HG03442 (cell line): ENCODE data around the gene PSAP.

Experiments used
- ATAC-seq: cut with Tn5 transposase; IDR thresholded peaks from one replicate; pipeline ENCODE4 v1.9.1; 2021; ENCODE audit warnings: mild to moderate bottlenecking, moderate library complexity; ENCODE audit not compliant: unreplicated experiment

The PSAP gene

GRCh38 chr10:71829171-71829570 lies 21.9 kb downstream of the PSAP start:
- no peak for ATAC-seq

- ATAC-seq: no peak
Observed at GRCh38 chr10:71828702-71829101, 22.3 kb downstream of the PSAP start.

DNA sequence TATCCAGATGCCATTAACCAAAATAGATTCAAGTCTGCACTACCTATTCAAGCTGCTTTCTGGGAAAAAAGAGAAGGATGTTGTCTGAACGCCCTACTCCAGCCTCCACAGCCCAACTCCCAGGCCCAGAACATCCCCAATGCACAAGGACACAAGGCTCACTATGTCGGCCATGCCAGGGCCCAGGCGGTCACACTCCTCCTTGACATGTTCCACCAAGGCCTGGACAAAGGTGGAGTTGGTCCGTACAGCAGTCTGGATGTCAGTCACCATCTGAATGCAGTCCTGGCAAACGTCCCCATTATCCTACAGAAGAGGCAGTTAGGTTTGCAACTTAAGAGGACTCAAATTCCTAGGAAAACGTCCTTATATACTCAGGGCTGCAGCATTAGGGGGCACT lies 23.2 kb downstream of the PSAP start:
- no peak for ATAC-seq

DNA sequence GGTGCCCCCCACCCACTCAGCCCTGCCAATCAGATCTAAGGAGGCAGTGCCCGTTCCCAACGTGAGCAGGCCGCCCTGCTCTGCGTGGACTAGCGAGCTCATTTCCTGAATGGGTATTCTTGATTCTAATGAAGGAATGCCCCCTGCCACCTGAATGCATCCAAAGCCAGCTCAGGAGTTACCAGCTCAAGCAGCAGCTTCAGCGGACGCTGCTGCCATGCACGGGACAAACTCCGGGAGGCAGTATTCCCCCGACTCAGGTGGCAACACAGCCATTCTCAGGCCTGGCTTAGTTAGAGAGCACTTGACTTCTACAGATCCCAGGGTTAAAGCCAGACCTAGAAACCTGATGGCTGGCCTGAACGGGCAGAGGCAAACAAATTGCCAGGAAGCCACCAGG lies 25.8 kb downstream of the PSAP start:
- no peak for ATAC-seq

- ATAC-seq: no peak
Observed at GRCh38 chr10:71824333-71824732, 26.7 kb downstream of the PSAP start.

- ATAC-seq: no peak
Observed at GRCh38 chr10:71823356-71823755, 27.7 kb downstream of the PSAP start.

DNA sequence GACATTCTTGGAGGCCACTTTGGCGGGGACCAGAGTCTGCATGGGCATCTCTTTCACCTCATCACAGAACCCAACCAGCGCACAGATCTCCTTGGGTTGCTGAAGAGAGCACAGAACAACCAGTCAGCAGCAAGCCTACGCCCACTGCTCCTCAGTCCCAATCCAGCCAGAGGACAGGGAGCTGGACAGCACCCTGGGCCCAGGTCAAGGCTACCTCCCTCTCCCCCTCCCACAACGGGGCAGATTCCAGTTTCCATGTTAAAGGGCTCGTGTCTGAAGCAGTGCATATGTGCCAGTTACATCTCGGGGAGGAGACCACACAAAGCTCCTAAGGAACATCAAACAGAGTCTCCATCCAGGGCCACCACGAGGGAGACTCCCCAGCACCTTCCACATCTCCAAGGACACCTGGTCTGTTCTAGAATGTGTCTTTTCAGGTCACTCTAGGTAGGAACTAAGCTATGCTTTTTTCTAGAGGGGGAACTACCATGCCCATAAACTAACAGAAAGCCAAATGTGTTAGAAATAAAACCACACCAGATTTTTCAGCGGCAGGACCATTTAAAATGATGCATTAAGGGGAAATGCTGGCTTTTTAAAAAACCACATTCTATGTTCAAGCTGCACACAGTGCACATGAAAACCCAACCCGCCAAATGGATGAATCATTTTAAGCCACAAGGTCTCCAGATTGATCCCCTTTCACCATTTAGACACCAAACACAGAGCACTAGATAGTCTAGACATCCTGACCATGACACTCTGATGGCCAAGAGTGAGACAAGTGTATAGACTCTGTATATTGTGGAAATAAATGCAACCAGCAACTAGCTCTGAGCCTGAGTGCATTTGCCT lies 28.9 kb downstream of the PSAP start:
- no peak for ATAC-seq

DNA sequence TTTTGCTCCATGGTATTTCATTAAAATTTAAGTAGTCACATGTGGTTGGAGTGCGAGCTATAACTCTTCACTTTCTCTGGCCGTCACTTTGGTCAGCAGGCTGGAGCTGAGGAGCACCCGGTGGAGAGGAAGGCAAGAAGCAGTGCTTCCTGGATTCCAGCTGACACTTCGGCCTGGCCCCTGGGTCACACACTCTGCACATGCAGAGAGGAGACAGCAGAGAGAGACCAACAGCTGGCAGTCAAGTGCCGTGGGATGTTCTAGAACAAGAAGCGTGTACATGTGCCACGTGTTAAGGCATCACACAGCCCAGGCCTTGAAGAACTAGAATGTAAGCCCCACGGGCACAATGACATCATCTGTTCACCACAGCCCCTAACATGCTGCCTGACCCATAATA lies 30.1 kb downstream of the PSAP start:
- no peak for ATAC-seq

DNA sequence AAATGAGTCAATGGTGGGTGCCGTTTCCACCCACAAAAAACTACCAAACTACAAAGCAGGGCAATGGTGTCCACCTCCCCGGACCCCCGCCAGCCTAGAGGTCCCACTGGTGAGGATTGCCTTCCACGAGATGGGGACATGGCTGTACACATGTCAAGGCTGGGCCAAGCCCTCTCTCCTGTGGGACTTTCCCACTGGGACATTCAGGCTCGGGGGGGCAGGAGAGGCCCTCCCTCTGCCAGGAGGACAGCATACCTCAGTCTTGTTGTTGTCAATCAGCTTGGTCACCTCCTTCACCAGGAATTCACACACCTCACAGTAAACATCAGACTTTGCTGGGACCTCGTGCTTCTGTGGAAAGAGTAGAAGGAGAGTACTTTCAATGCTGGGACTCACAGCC lies 31.1 kb downstream of the PSAP start:
- no peak for ATAC-seq

DNA sequence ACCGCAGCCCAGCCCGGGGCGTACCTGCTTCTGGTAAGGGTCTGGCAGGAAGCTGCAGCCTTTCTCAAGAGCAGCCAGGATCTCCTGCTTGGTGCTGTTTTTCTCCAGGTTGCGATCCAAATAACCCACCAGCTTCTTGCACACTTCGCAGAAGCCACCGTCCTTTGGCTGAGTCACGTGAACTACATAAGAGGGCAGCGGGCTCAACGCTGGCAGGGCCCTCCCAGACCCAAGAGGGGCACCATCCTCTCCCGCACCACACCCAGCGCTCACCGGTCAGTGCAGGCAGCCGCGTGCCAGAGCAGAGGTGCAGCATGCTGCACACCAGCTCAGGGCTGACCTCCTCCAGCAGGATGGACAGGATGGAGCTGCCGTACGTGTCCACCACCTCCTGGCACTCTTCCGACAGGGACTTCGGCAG lies 31.6 kb downstream of the PSAP start:
- ATAC-seq: no peak

DNA sequence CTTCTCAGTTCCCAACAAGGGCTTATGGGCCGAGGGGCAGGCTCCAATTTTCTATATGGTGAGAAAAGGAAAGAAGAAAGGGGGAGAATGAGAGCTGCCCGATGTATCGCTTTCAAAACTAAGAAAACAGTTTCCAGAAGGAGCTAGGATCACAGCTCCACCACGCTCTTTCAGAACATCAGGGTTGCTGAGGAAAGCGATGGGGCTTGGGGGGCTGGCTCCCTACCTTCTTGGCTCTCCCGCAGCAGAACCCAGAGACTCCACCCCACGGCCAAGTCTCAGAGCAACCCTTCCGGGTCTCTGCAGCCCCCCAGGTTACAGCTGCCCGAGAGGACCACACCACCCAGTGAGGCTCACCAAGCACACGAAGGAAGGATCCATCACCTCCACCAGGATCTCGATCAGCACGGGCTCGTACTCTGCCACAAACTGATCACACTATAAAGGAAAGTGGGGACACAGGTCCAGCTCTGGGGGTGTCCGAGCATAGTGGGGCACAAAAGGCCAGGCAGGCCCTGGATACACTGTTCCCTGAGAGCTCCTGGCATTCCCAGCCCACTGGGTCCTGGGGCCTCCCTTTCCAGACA lies 32.3 kb downstream of the PSAP start:
- no peak for ATAC-seq

DNA sequence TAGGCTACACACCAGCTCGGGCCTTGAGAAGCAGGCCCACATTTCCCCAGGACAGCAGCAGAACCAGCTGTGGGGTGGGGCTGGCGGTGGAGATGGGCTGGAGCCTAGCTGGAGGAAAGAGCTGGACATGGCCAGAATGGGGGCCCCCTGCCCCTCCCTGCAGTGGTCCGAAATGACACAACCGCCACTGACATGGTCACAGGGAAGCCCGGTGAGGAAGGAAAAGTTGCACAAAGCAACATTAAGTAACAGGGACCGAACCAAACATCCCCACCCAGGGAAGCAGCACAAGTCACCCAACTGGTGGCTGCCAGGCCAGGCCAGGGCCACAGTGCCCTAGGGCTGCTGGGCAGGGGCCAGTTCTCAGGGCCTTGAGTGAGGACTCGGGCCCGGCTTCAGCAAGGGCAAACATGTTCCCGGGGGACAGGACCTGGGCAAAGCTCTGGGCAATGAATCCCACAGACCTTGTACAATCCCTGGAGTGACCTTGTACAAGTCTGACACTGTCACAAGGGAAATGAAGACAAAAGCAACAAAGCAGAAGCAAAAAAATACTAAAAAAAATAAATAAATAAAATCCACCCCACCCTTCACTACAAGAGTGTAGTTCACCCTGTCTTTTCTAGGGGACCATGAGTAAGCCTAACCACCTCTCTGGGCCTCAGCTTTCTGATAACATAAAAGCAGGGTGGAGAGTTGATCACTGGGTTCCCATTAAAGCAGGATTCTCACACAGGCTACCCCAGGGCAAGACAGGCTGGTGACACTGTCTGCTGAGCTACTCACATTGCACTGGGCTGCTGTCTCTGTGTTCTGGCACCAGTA lies 33.0 kb downstream of the PSAP start:
- ATAC-seq: no peak

DNA sequence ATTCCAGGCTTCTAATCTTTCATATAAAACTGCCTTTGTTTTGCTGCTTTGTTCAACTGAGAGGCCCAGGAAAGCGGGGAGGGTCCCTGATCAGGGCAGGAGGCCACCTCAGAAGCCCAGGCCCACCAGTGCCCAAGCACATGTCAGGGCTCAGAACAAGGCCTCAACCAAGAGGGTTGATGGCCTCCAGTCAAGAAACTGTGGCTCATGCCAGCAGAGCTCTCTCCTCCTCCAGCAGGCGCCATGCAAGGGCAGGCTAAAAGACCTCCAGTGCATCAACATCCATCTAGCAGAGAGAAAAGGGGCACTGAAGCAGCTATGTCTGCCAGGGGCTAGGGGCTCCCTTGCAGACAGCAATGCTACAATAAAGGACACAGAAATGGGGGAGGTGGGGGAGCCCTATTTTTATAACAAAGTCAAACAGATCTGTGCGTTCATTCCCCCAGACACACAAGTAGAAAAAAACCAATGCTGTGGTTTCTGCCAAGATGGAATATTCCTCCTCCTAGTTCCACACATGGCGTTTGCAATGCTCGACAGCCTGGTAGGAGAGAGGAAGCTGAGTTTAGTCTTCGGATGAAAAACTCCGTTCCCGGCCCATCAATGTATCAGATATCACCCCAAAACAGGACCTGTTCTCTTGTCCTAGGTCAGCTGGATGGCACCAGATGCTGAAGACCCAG lies 34.0 kb downstream of the PSAP start:
- ATAC-seq: no peak

DNA sequence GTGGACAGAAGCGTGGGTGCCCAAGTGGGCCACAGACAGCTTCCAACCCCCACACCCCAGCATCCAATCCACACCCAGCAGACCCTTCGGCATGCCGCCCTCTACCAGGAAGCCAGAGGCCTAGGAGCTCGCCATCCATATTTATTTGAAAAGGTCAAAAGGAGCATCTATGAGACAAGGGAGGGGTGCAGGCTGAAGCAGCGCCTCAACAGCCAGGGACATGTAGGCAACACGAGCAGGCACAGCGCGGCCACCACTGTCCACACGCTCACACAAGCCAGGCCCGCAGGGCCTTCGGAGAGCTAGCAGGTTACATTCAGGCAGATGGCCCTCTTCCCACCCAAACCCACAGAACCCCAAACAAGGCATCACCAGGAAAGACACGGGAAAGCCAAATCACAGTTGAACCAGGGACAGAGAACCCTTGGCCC lies 34.6 kb downstream of the PSAP start:
- ATAC-seq: no peak

DNA sequence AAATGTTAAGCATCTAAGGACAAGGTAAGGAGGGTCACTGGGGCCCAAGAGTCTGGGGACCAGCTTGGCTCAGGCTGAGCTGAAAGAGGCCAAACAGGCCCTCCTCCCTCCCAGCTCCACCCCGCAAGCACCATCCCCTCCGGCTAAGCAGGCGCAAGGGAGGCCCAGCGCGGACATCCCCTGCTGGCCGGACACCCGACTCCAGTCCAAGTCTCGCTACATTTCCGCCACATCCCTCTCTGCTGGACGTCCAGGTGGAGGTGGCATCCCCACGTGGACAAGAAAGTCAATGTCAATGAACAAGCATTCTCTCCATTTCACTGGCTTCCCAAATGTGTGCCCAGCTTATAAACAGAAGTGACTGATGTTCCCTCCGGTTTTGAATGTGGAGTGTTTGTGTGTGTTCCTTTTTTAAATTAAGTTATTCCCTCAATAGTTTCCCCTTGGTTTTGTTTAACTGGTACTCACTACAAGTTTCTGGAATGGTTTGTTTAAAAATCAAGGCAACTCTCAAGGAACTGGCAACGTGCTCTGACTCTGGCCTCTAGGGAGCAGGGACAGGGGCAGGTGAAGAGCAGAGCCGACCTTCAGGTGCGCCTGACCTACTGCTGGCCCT lies 35.4 kb downstream of the PSAP start:
- ATAC-seq: no peak

DNA sequence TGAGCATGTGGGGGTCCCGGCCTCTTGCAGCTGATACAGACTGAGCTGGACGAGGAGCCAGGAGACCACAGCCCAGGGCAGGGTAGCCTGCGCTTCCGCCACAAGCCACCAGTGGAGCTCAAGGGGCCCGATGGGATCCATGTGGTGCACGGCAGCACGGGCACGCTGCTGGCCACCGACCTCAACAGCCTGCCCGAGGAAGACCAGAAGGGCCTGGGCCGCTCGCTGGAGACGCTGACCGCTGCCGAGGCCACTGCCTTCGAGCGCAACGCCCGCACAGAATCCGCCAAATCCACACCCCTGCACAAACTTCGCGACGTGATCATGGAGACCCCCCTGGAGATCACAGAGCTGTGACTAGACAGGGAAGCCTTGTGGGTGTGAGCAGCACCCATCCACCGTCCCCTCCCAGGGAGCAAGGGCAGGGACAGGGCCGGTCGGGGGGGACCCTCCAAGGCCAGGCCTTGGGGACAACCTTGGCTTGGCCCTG lies 36.1 kb downstream of the PSAP start:
- no peak for ATAC-seq

DNA sequence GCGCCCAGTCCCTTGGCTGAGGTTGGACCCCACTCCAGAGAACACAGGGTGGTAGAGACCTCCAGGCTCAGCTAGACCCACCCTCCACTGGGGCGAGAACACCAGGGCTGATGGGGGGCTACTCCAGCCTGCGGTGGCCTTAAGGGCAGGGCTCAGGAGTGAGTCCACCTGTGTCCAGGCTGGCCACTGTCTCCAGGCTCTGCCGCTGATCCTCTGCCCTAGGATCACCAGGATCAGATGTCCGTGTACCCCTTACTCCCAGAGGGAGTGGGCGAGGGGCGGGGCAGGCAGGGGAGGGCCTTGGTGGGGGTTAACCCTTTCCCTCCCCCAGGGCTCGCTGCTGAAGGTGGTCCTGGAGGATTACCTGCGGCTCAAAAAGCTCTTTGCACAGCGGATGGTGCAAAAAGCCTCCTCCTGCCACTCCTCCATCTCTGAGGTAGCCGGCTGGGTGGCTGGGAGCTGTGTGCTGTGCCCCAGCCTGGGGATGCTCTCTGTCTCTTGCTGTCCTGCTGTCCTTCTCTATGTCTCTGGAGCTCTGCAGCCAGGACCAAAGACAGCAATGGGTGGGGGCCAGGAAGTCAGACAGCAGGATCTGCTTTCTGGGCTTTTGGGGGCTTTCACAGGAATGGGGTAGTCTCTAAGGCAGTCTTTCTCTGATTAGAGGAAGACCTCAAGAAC lies 38.0 kb downstream of the PSAP start:
- ATAC-seq: no peak

GRCh38 chr10:71812016-71812912 lies 38.8 kb downstream of the PSAP start:
- peak; percentile 53 for ATAC-seq

DNA sequence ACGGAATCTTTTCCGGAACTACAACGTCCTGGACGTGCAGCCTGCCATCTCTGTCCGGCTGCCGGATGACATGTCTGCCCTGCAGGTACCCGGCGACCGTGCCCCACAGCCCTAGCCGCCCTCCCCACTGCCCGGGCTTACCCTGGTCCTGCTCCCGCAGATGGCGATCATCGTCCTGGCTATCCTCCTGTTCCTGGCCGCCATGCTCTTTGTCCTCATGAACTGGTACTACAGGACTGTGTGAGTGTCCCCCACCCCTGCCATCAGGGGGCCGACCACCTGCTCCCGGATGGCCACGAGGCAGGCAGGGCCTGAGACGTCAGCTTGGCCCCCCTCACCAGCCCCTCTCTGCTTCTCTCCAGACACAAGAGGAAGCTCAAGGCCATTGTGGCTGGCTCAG lies 39.7 kb downstream of the PSAP start:
- ATAC-seq: no peak
